PC-3 (cell line): ENCODE measurements around the gene ADAMTSL1. TPM values are rescaled to one million over a fixed set of nuclear protein-coding genes. Genes with fewer than 3 reads are reported as not detected.

Experiments
- ATAC-seq: fragments of 200-7000 bp; cut with Tn5 transposase; 2 replicates; pipeline ENCODE4 v1.9.1; 2020; ENCODE audit warnings: mild to moderate bottlenecking, moderate library complexity
- BruUV-seq: library from RNA; stranded (reverse); fragments of 400-500 nt; replicated peaks from 2 replicates; lab custom pipeline; 2021; lab: Mats Ljungman, UMichigan
- CTCF ChIA-PET: fragments of 300-600 bp; sonication (Branson Sonifier 250); formaldehyde crosslinking; loops from one replicate; lab custom pipeline; 2022; ENCODE audit warnings: antibody characterized with exemption; lab: Charles Lee
- POLR2A ChIA-PET: fragments of 300-600 bp; sonication (Branson Sonifier 250); formaldehyde crosslinking; loops from one replicate; lab custom pipeline; 2022; ENCODE audit warnings: antibody characterized with exemption; ENCODE audit not compliant: unreplicated experiment; lab: Charles Lee
- DNase-seq: peaks from one replicate; pipeline ENCODE4 v3.0.0-alpha.2; 2015
- H2AFZ ChIP-seq: fragments of 300-600 bp; sonication (generic); 2 replicates; pipeline ENCODE4 v1.6.0; 2016; ENCODE audit warnings: antibody characterized with exemption, low read length
- H3F3A ChIP-seq: fragments of 300-600 bp; sonication (generic); one replicate; pipeline ENCODE4 v1.6.0; 2017; ENCODE audit warnings: antibody characterized with exemption, low read length, control low read depth, mild to moderate bottlenecking; ENCODE audit not compliant: unreplicated experiment
- H3K27ac ChIP-seq: fragments of 300-600 bp; sonication (generic); 2 replicates; pipeline ENCODE4 v1.5.1; 2016; ENCODE audit warnings: mild to moderate bottlenecking, low read length
- H3K27me3 ChIP-seq: fragments of 300-600 bp; sonication (generic); 2 replicates; pipeline ENCODE4 v1.6.1; 2016; ENCODE audit warnings: low read length, mixed read lengths
- H3K36me3 ChIP-seq: fragments of 300-600 bp; sonication (generic); 2 replicates; pipeline ENCODE4 v1.6.1; 2016; ENCODE audit warnings: low read depth, mixed run types, low read length, mixed read lengths
- H3K4me1 ChIP-seq: fragments of 300-600 bp; sonication (generic); 2 replicates; pipeline ENCODE4 v1.5.1; 2016; ENCODE audit warnings: low read length; ENCODE audit not compliant: insufficient read depth
- H3K4me2 ChIP-seq: fragments of 300-600 bp; sonication (generic); 2 replicates; pipeline ENCODE4 v1.6.0; 2016; ENCODE audit warnings: low read length
- H3K4me3 ChIP-seq: fragments of 300-600 bp; sonication (generic); 2 replicates; pipeline ENCODE4 v1.5.1; 2016; ENCODE audit warnings: mild to moderate bottlenecking, low read length, mixed read lengths
- H3K79me2 ChIP-seq: fragments of 300-600 bp; sonication (generic); 2 replicates; pipeline ENCODE4 v1.6.1; 2017; ENCODE audit warnings: low read length, mixed read lengths
- H3K9ac ChIP-seq: fragments of 300-600 bp; sonication (generic); 2 replicates; pipeline ENCODE4 v1.6.0; 2016; ENCODE audit warnings: mild to moderate bottlenecking, low read length
- H3K9me2 ChIP-seq: fragments of 300-600 bp; sonication (generic); replicated peaks from 2 replicates; pipeline ENCODE4 v1.6.1; 2016; ENCODE audit warnings: mixed run types, low read length, mixed read lengths
- H3K9me3 ChIP-seq: fragments of 300-600 bp; sonication (generic); 2 replicates; pipeline ENCODE4 v1.6.1; 2016; ENCODE audit warnings: low read length, mixed read lengths
- H4K20me1 ChIP-seq: fragments of 300-600 bp; sonication (generic); 2 replicates; pipeline ENCODE4 v1.6.1; 2016; ENCODE audit warnings: low read length, mixed read lengths
- EZH2 ChIP-seq: fragments of 300-600 bp; sonication (generic); IDR thresholded peaks from one replicate; pipeline ENCODE4 v1.6.1; 2017; ENCODE audit warnings: antibody characterized with exemption, mild to moderate bottlenecking, low read length; ENCODE audit not compliant: unreplicated experiment
- EZH2phosphoT487 ChIP-seq: fragments of 300-600 bp; sonication (generic); IDR thresholded peaks from 2 replicates; pipeline ENCODE4 v1.6.1; 2018; ENCODE audit warnings: mild to moderate bottlenecking, antibody characterized with exemption, low read length, borderline replicate concordance
- intact Hi-C: fragments of 100-400 bp; cut with micrococcal nuclease; formaldehyde crosslinking; loops from 2 replicates; pipeline ENCODE4 v1.9.0; 2023
- total RNA-seq: library from RNA; depleted of rRNA; stranded (reverse); fragments of >200 nt; gene quantifications from 2 replicates; pipeline ENCODE4 v1.2.3, GENCODE V29; 2014
- TF ChIP-seq, protein P1 (sequence below): fragments of 300-600 bp; sonication (generic); conservative IDR thresholded peaks from 2 replicates; pipeline ENCODE4 v1.5.1; 2017; ENCODE audit warnings: antibody characterized with exemption, low read depth, mild to moderate bottlenecking, low read length

ADAMTSL1 gene
- total RNA-seq, 1 experiment from 2014 or later, result 0.26 TPM

DNA sequence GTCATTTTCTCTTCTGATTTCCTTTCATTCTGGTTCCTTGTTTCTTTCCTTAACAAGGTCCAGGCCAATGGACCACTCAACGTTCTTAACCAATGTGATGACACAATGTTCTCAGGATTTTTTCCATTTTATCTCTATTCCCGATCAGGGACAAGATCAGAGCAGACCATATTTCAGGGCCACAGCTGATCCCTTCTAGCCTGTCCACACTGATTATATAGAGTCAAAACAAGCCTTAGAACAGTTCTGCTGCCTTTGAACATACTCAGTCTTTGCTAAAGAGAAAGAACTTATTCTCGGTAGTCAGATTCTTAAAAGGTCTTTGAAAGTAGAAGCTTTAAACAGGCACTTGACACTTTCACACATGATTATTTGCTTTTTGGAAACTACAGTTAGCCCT lies 188.4 kb downstream of the ADAMTSL1 start:
- Histone ChIP-seq H2AFZ (no peak overlapping the region), H3F3A (no peaks in the 10 kb centered on the region), H3K9me3 (no peaks in the 10 kb centered on the region), H3K79me2 (no peaks in the 10 kb centered on the region), H3K9ac (no peak overlapping the region), H4K20me1 (no peaks in the 10 kb centered on the region), H3K27ac (no peak overlapping the region), H3K4me2 (no peak overlapping the region), H3K4me3 (no peak overlapping the region), H3K36me3 (no peaks in the 10 kb centered on the region), H3K9me2 (no peaks in the 10 kb centered on the region), H3K27me3 (no peaks in the 10 kb centered on the region), H3K4me1 (peaks cover 21% of the 10 kb centered on the region)
- ChIA-PET CTCF (no interaction called here), POLR2A (no interaction called here)
- no peak for ATAC-seq
- intact Hi-C loops, result no loop called here
- BruUV-seq, result no TSS peak
- no peak for DNase-seq
- TF ChIP-seq, protein P1, sequence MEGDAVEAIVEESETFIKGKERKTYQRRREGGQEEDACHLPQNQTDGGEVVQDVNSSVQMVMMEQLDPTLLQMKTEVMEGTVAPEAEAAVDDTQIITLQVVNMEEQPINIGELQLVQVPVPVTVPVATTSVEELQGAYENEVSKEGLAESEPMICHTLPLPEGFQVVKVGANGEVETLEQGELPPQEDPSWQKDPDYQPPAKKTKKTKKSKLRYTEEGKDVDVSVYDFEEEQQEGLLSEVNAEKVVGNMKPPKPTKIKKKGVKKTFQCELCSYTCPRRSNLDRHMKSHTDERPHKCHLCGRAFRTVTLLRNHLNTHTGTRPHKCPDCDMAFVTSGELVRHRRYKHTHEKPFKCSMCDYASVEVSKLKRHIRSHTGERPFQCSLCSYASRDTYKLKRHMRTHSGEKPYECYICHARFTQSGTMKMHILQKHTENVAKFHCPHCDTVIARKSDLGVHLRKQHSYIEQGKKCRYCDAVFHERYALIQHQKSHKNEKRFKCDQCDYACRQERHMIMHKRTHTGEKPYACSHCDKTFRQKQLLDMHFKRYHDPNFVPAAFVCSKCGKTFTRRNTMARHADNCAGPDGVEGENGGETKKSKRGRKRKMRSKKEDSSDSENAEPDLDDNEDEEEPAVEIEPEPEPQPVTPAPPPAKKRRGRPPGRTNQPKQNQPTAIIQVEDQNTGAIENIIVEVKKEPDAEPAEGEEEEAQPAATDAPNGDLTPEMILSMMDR, result no peak
- TF ChIP-seq EZH2phosphoT487 (no peak), EZH2 (no peak)

DNA sequence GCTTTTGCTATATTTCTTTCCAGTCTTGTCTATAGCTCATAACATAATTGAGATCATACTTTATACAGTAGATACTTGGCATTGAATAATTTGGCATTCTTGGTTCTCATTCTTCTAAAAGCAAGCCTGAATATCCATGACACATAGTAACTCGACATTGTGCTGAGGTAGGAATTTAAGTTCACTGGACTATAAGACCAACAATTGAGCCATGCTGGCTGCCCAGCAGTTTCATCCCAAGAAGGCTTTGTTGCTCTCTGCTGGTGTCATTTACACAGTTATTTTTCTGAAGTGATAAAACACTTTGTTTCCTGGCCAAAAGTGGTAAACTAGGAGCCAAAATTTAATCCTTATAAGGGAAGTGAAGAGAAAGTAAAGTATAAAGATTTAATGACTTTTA lies 192.0 kb downstream of the ADAMTSL1 start:
- Histone ChIP-seq H3K27ac (no peak overlapping the region), H3F3A (no peaks in the 10 kb centered on the region), H3K4me3 (no peak overlapping the region), H3K9ac (no peak overlapping the region), H3K79me2 (no peaks in the 10 kb centered on the region), H3K4me1 (peaks cover 28% of the 10 kb centered on the region), H3K36me3 (no peaks in the 10 kb centered on the region), H4K20me1 (no peaks in the 10 kb centered on the region), H3K9me2 (no peaks in the 10 kb centered on the region), H2AFZ (no peak overlapping the region), H3K27me3 (no peaks in the 10 kb centered on the region), H3K9me3 (no peaks in the 10 kb centered on the region), H3K4me2 (no peak overlapping the region)
- DNase-seq (no peak), ATAC-seq (no peak)
- intact Hi-C loops, result loop anchor here (5.0 kb wide), 2 partner anchors 174 to 409 kb away; no protein-coding TSS in a partner anchor
- no TSS peak for BruUV-seq
- ChIA-PET CTCF (no interaction called here), POLR2A (no interaction called here)
- TF ChIP-seq EZH2phosphoT487 (no peak), EZH2 (no peak)
- TF ChIP-seq, protein P1, result no peak

DNA sequence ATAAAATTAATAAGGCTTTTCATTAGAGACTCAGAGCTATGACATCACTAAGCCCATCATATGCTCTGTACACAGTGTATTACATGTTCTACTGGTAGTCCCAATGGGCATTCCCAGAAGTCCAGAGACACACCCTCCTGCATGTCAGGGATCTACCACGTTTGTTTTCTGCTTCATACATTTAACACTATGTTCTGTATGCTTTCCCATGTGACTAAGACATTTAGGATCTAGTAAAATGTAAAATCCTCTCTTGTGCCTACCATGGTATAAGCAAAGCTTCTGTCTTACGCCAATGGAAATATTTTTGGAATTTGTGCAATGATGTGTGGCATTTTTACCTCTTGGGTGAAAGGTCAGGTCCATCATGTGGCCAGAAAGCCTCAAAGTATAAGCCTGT lies 192.4 kb downstream of the ADAMTSL1 start:
- ATAC-seq (no peak), DNase-seq (peak; percentile 19)
- H3K27ac ChIP-seq, result no peak overlapping the region
- intact Hi-C loops, result loop anchor here (5.0 kb wide), 2 partner anchors 174 to 409 kb away; no protein-coding TSS in a partner anchor
- H3K36me3 ChIP-seq, result no peaks in the 10 kb centered on the region
- no peaks in the 10 kb centered on the region for H3K9me3 ChIP-seq
- ChIA-PET POLR2A (no interaction called here), CTCF (no interaction called here)
- no peak overlapping the region for H2AFZ ChIP-seq
- peaks cover 28% of the 10 kb centered on the region for H3K4me1 ChIP-seq
- H3K79me2 ChIP-seq, result no peaks in the 10 kb centered on the region
- no peaks in the 10 kb centered on the region for H3K27me3 ChIP-seq
- no TSS peak for BruUV-seq
- no peaks in the 10 kb centered on the region for H3K9me2 ChIP-seq
- H3F3A ChIP-seq, result no peaks in the 10 kb centered on the region
- H3K9ac ChIP-seq, result no peak overlapping the region
- H3K4me2 ChIP-seq, result no peak overlapping the region
- no peak overlapping the region for H3K4me3 ChIP-seq
- no peaks in the 10 kb centered on the region for H4K20me1 ChIP-seq
- TF ChIP-seq EZH2 (no peak), EZH2phosphoT487 (no peak)
- TF ChIP-seq, protein P1, result no peak
